ENCODE results near the gene FAM162B.
"Not testable (repeated sequence)": the region's sequence is repeated elsewhere in the genome, so short reads cannot be mapped to it uniquely, and the experiment has no call there.

FAM162B gene

DNA sequence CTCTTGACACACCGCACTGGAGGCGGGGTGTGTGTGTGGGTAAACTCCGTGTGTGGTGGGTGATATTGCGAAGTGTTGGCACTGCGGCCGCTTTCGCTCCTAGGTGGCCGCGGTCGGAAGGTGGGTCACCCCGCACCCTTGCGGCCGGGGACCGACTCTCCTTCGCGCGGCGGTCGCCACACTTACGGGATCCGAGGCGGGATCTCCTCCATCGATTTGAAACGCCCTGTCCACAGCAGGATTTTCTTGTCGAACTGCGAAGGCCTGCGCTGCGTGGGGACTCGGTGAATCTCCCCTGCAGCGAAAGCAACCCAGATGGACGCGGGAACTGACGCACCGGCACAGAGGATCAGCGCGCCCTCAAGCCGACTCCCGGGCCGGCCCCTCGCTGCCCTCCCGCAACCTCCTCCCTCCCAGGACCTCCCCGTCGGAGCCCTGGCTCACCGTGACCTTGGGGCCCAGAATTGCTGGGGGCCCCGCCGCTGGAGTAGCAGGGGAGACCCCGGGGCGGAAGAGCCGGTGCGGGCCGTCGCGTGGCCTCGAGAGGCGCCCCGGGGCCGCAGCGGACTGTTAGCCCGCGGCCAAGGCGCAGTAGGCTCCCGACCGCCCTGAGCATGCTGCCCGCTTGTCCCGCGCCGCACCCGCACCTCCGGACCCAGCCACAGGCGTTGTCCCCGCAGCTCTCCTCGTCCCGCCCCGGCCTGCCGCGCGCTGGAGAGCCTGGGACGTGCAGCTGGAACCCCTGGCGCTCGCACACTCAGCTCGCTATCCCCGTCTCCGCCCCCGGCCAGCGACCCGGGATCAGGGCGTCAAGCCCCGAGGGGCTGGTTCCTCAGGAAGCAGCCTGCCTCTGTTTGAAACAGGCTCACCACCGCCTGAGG lies at the start of gene FAM162B:
FAM162B (minus strand) TSS at position 759 of the 881 bp plus-strand sequence; CDS start at position 616, 143 bp downstream.
- DNase-seq (ENCODE audit: low read depth) = no peak

DNA sequence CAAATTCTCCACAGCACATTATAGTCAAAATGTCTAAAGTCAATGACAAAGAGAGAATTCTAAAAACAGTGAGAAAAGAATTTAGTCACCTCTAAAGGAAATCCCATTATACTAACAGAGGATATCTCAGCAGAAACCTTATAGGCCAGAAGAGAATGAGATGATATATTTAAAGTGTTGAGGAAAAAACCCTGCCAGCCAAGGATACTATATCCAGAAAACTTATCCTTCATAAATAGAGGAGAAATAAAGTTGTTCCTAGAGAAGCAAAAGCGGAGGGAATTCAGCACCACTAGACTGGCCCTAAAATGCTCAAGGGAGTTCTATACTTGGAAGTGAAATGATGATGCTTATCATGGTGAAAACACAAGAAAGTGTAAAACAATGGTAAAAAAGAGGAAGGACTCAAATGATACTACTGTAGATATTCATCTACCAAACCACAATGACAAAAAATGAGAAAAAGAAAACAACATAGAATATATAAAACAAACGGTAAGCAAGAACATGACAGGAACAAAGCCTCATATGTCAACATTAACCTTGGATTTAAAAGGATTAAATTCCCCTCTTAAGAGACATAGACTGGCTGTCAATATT lies 46.6 kb upstream of the FAM162B start:
- DNase-seq (ENCODE audit: low read depth) = no peak

DNA sequence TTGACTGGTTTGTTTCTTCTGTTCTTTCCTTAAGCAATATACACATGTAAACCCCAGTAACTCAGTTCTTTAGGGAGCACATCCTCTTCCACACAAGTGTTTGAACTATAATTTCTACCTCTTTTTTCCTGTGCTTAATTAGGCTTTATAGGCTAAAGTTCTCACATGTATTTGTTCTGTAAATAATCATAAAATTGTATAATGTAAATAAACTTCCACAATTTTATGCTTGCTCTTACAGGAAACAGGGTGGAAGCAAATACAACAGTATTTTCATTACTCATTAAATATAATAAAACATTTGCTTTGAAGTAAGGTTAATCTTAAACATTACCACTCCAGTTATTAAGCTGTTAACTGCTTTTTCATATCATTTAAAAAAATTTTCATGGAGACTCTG lies 36.5 kb upstream of the FAM162B start:
- no peak for DNase-seq (ENCODE audit: low read depth)

DNA sequence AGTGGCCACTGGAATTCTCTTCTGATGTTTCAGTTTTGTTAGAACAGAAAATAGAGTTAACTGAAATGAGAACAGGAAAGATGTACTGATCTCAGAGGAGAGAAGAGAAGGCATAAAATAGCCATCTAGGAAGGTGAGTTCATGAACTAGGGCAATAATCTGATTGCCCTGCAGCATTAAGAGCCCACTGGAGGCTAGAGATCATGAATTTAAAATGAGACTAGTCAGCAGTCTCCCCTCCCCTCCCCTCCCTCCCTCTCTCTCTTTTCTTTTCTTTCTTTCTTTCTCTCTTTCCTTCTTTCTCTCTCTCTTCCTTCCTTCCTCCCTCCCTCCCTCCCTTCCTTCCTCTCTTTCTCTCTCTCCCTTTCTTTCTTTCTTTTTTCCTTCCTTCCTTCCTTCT lies 34.4 kb upstream of the FAM162B start:
- no peak for DNase-seq (ENCODE audit: low read depth)

DNA sequence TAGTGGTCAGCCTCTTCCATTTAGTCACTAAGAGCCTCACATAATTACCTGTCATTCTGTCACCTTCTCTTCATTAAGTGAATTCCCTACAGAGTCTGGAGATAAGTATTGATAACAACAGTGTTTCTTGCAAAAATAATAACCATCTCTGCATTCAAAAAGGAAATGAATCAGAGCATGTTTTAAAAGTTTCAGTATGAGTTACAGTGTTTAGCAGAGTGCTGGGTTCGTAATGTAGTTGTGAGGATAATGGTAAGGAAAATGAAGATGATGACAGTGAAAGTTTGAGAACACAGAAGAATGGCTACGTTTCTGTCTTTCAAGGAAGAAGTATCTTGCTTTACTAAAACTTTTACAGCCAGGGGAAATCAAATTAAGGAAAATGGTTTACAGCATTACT lies 32.1 kb upstream of the FAM162B start:
- no peak for DNase-seq (ENCODE audit: low read depth)

DNA sequence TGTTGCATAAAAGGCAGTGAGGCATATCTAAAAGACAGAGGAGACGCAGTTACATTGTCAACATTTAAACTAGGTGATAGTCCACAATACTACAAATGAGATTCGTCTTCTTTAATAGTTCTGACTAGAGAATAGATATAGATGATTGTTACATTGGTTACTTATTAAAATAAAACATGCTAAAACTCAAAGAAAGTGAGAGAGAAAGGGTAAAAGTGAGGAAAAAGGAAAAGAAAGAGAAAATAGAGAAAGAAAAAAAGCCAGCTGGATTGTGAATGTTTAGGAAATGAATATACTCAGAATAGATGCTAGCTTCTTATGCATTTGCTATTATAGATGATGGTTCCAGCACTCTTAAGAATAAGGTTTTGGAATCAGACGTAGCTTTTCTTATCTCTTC lies 27.7 kb upstream of the FAM162B start:
- no peak for DNase-seq (ENCODE audit: low read depth)

DNA sequence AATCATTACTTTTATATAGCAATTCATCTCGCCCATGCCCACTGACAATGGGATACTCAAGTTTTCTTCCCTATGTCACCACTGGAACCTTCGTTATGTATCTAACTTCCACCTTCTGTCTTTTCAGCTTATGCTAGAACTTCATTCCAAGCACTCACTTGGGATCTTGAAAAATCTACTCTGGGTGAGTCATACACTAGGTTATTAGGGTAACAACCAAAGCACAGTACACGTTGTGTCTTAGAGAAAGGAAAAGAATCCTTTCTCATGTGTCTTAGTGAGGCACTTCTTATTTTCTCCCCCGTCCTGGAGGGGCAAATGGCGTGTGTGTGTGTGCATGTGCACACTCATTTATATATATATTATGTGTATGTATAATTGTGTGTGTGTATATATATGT lies 18.3 kb upstream of the FAM162B start:
- no peak for DNase-seq (ENCODE audit: low read depth)

DNA sequence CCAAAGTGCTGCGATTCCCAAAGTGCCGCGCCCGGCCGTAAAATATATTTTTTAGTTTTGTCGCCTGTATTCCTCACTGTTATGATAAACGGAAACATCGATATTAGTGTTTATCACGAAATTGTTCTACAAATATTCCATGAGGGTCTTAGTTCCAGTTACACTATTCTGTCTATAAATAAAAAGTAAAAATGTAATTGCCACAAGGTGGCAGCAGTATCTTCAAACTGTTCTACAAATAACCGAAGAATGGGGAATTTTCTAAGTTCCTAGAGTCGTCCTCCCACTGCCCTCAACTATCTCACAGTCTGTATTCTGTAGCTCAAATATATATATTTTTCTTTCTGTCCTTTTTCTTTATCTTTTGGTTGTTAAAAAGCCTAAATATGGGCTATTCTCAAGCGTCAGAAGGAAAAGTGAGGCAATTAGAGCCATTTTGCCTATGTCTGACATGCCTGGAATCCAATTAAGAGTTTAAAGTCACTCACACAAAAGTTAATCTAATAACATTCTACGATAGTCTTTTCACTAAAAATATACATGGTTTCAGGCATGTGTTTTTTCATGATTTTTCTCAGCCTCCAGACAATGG lies 14.2 kb upstream of the FAM162B start:
- no peak for DNase-seq (ENCODE audit: low read depth)

DNA sequence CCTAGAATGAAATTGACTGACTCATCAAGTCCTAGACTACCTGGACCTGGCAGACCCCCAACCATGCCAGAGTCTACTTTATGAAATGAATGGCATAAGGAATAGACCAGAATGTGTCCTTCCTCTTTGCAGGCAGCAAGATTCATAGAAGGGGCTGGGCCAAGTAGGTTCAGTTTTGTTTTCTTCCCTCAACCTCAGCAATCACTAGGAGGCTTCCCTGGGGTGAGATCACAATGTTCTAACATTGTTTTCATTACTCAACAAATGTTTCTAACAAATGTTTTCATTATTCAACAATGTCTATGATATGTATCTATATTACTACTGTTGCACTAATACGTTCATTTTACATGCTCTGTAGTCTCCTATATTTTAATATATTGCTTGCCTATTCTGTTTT lies 8.4 kb upstream of the FAM162B start:
- DNase-seq (ENCODE audit: low read depth) = no peak

DNA sequence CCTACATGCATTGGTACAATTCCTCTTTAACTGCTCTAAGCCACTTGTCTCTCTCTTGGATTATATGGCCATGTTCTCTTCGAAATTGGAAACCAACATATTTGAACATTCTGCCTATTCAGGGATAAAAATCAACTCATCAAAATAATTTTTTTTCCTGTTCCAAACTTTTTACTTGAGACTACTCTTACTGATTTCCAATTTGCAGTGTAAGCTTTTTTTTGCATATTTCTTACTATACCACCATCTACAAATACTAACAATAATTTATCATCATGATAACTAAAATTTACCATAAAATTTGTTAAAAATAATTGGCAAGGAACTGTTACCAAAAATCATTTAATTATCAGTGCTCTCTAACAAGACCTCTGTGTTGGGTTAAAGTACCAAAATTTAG lies 6.9 kb upstream of the FAM162B start:
- no peak for DNase-seq (ENCODE audit: low read depth)

DNA sequence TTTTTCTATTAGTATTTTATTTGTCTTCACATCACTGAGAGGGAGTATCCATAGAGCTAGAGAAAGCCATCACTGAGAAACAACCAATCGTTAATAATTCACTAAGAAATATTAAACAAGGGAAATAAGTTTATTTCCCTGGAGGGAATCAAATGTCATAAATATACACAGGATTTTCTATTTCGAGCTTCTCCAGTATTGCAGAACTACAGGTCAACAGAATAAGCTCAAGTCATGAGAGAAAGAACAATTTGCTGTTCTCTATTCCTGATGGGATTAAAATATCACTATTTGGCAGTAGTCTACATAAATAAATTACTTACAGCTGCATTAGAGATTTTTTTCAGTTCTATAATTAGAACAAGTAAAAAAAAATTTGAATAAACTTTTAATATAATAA lies 2.2 kb upstream of the FAM162B start:
- DNase-seq (ENCODE audit: low read depth) = no peak

DNA sequence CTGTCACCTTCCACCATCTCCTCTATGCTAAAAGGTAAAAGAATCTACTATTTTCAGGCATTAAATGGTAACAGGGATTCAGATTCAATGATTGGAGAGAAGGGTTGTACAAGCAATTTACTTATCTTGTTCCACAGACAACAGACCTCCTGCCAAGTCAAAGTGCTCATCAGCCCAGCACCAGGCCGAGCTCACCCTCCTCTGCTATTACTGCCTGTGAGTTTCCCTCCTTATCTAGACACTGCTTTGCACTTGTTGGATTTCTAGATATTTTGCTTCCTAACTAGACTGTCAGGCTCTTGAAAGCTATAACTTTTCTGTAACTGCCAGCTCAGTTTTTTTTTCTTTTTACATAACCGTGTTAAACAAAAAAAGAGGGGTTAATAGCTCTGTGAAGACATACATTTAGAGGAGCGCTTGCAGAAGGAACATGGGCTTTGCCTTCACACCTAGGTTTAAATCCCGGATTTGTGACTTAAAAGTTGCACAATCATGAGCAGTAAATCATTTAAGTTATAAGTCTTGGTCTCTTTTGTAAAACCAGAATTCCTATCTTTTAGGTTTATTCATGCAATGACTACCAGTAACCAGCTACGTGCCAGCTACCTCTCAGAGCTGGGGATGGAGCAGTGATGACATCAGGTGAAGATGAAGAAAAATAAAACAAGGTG lies 1.1 kb upstream of the FAM162B start:
- DNase-seq (ENCODE audit: low read depth) = no peak

DNA sequence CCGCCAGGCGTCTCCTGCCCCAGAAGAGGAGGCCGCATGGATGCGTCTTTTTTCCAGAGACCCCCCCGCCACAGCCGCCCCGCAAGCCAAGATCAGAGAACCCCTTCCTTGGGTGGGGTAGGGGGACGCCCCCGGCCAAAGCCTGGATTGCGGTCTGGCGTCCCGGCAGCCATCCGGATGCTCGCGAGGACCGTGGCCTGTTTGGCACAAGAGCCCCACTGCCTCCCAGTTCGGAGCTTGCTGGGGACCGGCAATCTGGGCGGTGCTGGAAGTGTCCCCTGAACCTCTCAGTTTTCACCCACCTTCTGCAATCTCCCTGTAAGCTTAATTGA lies 924 bp downstream of the FAM162B start:
- no peak for DNase-seq (ENCODE audit: low read depth)

DNA sequence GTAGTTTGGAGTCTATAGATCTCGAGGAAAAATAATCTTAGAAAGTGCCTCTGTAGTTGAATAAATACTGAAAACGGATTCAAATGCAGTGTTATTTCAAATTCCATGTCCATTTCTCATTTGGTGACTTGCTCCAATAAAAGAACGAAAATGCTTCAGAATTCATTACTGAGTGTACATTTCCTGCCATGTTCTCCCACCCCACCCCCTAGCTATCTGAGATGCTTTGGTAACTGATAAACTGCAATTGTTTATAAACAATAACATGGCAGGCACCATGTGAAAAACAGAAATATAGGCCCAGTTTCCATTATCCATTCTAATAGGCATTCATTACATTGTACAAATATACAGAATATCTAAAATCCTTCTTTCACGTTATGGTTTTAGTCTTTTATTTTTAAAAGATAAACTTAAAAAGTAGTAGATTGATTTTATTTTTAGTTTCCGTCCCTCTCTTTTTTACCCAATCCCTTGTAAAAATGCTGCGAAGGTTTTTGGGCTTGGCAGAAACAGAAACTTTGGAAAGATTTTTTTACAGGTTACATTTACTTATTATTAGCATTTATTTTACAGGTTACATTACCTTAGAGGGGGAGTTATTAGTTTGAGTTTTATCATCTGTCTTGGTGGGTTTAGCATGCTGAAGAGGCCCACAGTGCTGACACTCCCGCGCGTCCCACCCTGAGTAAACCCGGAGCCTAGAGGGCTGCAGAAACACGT lies 1.5 kb downstream of the FAM162B start:
- DNase-seq (ENCODE audit: low read depth) = no peak

DNA sequence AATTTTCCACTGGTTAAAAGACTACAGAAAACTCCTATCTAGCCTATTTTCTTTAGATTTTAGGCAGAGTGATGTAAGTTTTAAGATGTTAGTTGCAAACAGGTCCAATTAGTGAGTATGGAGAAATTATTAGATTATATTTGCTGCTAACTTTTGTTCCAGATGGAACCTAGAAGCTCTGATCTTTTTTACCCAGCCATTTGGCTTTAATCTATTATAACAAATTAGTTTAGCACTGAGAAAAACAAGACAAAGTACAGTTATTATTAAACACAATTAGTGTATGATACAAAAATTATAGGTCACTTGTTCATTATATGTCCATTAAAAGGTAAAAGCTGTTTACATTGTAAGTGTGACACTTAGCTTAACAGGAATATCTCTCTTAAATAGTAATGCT lies 2.5 kb downstream of the FAM162B start:
- no peak for DNase-seq (ENCODE audit: low read depth)

DNA sequence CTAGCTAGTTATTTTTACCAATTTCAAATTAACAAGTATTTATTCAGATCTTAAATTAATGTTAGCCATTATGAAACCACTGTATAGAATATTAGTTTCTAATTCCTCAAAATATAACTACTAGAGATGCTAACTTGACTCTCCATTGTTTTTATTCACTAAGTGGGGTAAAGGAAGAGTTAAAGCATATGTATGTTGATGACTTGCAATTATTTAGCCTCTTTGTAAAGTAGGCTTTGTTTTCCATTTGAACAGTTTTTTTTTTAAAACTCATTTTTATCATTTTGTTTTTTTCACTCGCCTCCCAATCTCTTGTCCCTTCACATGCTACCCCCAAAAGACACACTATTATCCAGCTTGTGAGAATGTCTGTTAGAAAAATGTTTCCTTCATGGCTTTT lies 3.3 kb downstream of the FAM162B start:
- no peak for DNase-seq (ENCODE audit: low read depth)

DNA sequence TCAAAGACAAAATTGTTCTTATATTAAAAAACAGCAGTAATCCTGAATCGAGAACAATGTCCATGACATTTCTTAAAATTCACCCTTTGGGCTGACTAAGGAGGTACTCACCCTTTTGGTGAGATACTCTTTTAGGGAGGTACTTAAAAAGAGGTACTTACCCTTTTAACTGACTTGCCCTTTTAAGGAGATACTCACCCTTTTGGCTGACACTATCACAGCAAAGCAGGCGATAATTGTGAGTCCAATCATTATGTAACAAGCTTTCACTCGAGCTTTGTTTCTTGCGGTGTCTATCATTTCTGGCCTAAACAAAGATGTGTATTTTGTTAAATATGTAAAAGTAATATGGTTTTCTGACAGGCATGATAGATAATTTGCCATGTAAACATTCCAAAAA lies 3.7 kb downstream of the FAM162B start:
- no peak for DNase-seq (ENCODE audit: low read depth)

DNA sequence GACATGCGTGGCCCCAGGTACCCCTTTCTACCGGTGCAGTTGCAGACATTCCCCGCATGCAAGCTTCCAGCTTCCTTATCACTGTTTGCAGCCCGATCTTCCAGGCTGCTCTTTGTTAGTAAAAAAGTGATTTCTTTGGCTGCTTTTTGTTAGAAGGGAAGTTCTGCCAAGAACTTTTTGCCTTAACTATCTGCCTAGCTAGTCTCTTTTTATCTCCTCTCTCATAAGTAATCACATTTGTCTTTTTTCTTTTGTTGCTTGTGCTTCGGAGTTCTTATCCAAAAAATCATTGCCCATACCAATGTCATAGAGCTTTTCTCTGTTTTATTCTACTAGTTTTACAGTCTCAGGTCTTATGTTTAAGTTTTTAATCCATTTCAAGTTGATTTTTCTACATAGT lies 20.3 kb downstream of the FAM162B start:
- no peak for DNase-seq (ENCODE audit: low read depth)

DNA sequence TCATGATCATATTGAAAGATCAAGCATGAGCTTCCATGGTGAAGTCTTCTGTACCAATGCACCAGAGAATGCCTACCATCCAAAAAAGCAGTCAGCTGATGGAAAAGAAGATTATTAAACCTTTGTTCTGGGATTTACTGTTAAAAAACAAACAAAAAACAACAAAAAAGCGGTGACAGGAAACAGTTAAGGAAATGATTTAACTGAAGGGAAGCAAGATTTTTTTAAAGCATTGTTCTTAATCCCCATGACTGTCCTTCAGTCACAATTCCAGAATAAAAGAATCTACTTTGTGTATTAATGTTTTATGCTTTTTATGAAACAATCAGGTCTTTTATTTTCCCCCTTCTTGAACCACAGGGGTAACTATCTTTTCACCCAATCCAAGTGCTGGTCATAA lies 23.9 kb downstream of the FAM162B start:
- DNase-seq (ENCODE audit: low read depth) = no peak

DNA sequence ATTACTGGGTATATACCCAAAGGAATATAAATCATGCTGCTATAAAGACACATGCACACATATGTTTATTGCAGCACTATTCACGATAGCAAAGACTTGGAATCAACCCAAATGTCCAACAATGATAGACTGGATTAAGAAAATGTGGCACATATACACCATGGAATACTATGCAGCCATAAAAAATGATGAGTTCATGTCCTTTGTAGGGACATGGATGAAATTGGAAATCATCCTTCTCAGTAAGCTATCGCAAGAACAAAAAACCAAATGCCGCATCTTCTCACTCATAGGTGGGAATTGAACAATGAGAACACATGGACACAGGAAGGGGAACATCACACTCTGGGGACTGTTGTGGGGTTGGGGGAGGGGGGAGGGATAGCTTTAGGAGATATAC lies 25.0 kb downstream of the FAM162B start:
- not testable (repeated sequence) for DNase-seq (ENCODE audit: low read depth)

DNA sequence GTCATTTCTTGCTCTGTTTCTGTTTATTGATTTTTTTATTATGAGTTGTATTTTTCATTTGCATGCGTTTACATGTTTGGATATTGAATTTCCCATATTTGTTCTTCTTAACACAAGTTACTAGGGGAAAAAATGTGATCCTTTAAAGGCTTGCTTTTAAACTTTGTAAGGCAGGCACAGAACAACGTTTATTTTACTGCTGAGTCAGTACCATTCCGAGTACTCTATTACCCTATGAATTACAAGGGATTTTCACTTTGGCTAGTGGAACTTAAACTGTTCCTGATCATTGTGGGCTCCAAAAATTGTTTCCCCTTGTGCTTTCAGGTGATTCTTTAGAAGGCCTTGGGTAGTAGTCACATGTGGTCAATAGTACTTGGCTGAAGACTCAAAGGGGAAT lies 28.5 kb downstream of the FAM162B start:
- DNase-seq (ENCODE audit: low read depth) = no peak

DNA sequence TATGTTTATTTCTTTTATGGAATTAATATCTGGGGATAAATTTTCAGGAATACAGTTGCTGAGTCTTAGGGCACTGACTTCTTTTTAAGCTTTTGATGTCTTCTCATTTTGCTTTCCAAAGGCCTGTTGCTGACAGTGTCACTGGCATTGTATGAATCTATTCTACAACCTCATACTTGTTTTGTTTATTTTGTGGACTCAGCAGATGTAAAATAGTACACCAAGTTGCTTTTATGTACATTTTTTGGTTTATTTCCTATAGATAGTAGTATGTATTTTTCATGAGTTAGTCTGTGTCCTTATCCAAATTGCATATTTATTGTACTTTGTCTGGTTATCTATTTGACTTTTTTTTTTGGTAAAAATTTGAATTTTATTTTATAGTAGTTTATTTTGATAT lies 35.0 kb downstream of the FAM162B start:
- no peak for DNase-seq (ENCODE audit: low read depth)
